NCI-H460 (cell line): ENCODE measurements around the gene PTGIR. TPM values are rescaled to one million over a fixed set of nuclear protein-coding genes. Genes with fewer than 3 reads are reported as not detected.

Experiments used
- total RNA-seq: library from RNA; depleted of rRNA; stranded (reverse); fragments of >200 nt; shearing (Covaris generic); gene quantifications from 2 replicates; pipeline ENCODE4 v1.2.3, GENCODE V29; 2014; rRNA removed

PTGIR gene
- total RNA-seq, 1 experiment from 2014 or later: not detected

Other genes starting within 250 kb of the PTGIR start
- gene CCDC8, start 211.5 kb downstream of the PTGIR start, total RNA-seq: not detected in 2 replicates
- gene PNMA8C, start 196.2 kb downstream of the PTGIR start, total RNA-seq: not detected in 2 replicates
- not detected in 2 replicates for gene PNMA8A, start 153.5 kb downstream of the PTGIR start, total RNA-seq
- gene PNMA8B, start 129.2 kb downstream of the PTGIR start, total RNA-seq: not detected in 2 replicates
- 47.1 and 53.8 TPM in 2 replicates for gene CALM3, start 23.8 kb downstream of the PTGIR start, total RNA-seq
- not detected in 2 replicates for gene GNG8, start 11.1 kb upstream of the PTGIR start, total RNA-seq
- not detected in 2 replicates for gene DACT3, start 36.1 kb upstream of the PTGIR start, total RNA-seq
- gene PRKD2, start 92.0 kb upstream of the PTGIR start, total RNA-seq: 4.2 and 7.2 TPM in 2 replicates
- gene FKRP, start 121.0 kb upstream of the PTGIR start, total RNA-seq: 8.5 TPM in 2 replicates
- 59.2 and 73.9 TPM in 2 replicates for gene STRN4, start 121.4 kb upstream of the PTGIR start, total RNA-seq
- 253 and 259 TPM in 2 replicates for gene SLC1A5, start 163.5 kb upstream of the PTGIR start, total RNA-seq
- gene AP2S1, start 225.8 kb upstream of the PTGIR start, total RNA-seq: 110 and 111 TPM in 2 replicates
- gene ARHGAP35, start 235.9 kb upstream of the PTGIR start, total RNA-seq: 16.5 and 18.2 TPM in 2 replicates